ENCODE data around the gene CARD11. TPM values are rescaled to one million over a fixed set of nuclear protein-coding genes. Genes with fewer than 3 reads are reported as not detected.

CARD11 gene
- total and polyA plus RNA-seq, 2 donors (not counting 1 experiment from before 2014, with no cell fraction given): 129 to 135 TPM

DNA sequence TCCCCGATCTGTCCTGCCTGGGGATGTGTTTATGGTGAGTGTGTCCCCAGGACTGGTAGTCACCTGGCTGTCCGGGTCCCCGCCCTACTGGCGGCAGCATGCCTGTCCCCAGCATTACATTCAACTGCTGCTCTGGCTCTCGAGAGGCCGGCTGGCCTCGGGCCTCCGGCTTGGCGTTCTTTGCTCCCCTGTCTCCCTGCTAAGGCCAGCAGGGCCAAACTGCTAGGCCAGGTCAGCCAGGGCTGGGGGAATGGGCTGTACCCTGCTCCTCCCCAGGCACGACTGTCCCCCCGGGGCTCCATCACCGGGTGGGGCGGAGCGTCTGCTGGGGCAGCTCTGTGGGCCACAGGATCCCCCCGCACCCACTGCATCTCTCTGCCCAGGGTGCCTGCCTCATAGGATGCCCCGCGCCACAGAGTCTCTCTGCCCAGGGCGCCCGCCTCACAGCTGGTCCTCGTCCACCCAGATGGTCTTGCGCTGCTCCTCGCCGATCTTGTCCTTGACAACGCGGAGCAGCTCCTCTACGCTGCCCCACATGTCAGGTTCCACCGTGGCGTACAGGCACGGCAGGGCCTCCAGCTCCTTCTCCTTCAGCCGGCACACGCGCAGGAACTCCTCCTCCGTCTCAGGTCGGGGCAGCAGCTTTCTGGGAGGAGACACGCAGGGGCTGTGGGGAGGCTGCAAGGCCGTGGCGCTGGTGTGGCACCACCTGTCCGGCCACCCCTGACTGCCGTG, 137.3 kb downstream of the CARD11 start:
- no peaks in the 10 kb centered on the region for H3K27me3 ChIP-seq (replicated peaks in 1 of 4; ENCODE audit: control extremely low read depth in 1 of 4, control insufficient read depth in 3 of 4, insufficient read depth in 4 of 4, low read length in 3 of 4)
- DNase-seq (no peak), ATAC-seq (ENCODE audit: low read depth) (no peak)
- peaks cover 0 to 16% of the 10 kb centered on the region in 2 donors for H3K4me1 ChIP-seq (ENCODE audit: control insufficient read depth in 2 of 2, insufficient read depth in 2 of 2, low read length in 2 of 2)
- no peak overlapping the region for H3K4me3 ChIP-seq (ENCODE audit: control extremely low read depth in 1 of 5, extremely low read depth in 1 of 5, insufficient read depth in 1 of 5, low read depth in 2 of 5, low read length in 4 of 5)
- ChIA-PET POLR2A (no interaction called here), CTCF (no interaction called here)
- WGBS (ENCODE audit: insufficient coverage): 97% methylated on average over 33 of the region's 39 CpGs
- no peaks in the 10 kb centered on the region for H3K9me3 Mint-ChIP-seq (ENCODE audit: insufficient read depth)
- no peaks in the 10 kb centered on the region for H3K27me3 Mint-ChIP-seq
- H3K4me2 ChIP-seq (replicated peaks; ENCODE audit: low read depth, low read length, poor library complexity, severe bottlenecking): no peak overlapping the region
- H3K27ac ChIP-seq (ENCODE audit: low read length in 2 of 2): no peak overlapping the region
- intact Hi-C loops (cut with micrococcal nuclease): no loop called here
- H3K4me3 Mint-ChIP-seq: no peak overlapping the region
- TF ChIP-seq CTCF (IDR thresholded peaks at IDR 0.05) (no peak), EZH2 (IDR thresholded peaks at IDR 0.05; ENCODE audit: borderline replicate concordance, insufficient read depth, low read depth, low read length, poor library complexity, severe bottlenecking) (no peak)
- peaks cover 3 to 73% of the 10 kb centered on the region in 2 experiments for H3K36me3 ChIP-seq (replicated peaks in 1 of 2; ENCODE audit: control extremely low read depth in 1 of 2, control insufficient read depth in 1 of 2, extremely low read depth in 1 of 2, insufficient read depth in 2 of 2, low read length in 1 of 2)
- H3K27ac Mint-ChIP-seq: no peak overlapping the region
- no peak overlapping the region for H2AFZ ChIP-seq (ENCODE audit: insufficient read depth, low read depth, low read length, poor library complexity, severe bottlenecking)
- H3K9me3 ChIP-seq (ENCODE audit: control extremely low read depth in 1 of 3, control insufficient read depth in 2 of 3, insufficient read depth in 1 of 3, low read length in 2 of 3): peaks cover 0 to 18% (median 0%) of the 10 kb centered on the region in 3 donors
- H3K79me2 ChIP-seq (ENCODE audit: control insufficient read depth, insufficient read depth, low read length): no peaks in the 10 kb centered on the region
- H3K4me1 Mint-ChIP-seq: peaks cover 9% of the 10 kb centered on the region
- H4K20me1 ChIP-seq (ENCODE audit: control insufficient read depth, insufficient read depth, low read length, poor library complexity, severe bottlenecking): no peaks in the 10 kb centered on the region
- no peak overlapping the region for H3K9ac ChIP-seq (ENCODE audit: low read length)

DNA sequence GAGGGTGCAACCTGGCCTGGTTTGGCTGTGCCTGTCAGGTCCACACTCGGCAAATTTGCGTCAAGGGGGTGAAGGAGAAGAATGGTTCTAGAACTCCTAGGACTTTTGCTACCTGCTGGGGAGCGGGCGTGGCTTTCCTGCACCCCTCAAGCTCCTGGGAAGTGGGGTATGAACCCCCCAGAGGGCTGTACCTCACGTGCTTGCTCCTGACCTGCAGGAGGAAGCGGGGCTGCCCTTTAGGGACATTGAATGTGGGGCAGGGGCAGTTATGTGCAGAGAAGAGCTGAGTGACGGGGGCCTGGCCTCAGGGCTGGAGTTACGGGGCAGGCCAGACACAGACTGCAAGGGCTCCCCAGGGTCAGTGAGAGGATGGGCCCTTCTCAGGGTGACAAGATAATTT, 138.2 kb downstream of the CARD11 start:
- H3K4me3 ChIP-seq (ENCODE audit: control extremely low read depth in 1 of 5, extremely low read depth in 1 of 5, insufficient read depth in 1 of 5, low read depth in 2 of 5, low read length in 4 of 5): no peak overlapping the region
- no peaks in the 10 kb centered on the region for H4K20me1 ChIP-seq (ENCODE audit: control insufficient read depth, insufficient read depth, low read length, poor library complexity, severe bottlenecking)
- TF ChIP-seq CTCF (IDR thresholded peaks at IDR 0.05) (no peak), EZH2 (IDR thresholded peaks at IDR 0.05; ENCODE audit: borderline replicate concordance, insufficient read depth, low read depth, low read length, poor library complexity, severe bottlenecking) (no peak)
- H3K79me2 ChIP-seq (ENCODE audit: control insufficient read depth, insufficient read depth, low read length): no peaks in the 10 kb centered on the region
- POLR2A ChIA-PET: no interaction called here
- Mint-ChIP-seq H3K27me3 (no peaks in the 10 kb centered on the region), H3K4me1 (peaks cover 9% of the 10 kb centered on the region), H3K4me3 (no peak overlapping the region), H3K9me3 (ENCODE audit: insufficient read depth) (no peaks in the 10 kb centered on the region), H3K27ac (no peak overlapping the region)
- peaks cover 0 to 18% (median 0%) of the 10 kb centered on the region in 3 donors for H3K9me3 ChIP-seq (ENCODE audit: control extremely low read depth in 1 of 3, control insufficient read depth in 2 of 3, insufficient read depth in 1 of 3, low read length in 2 of 3)
- WGBS (ENCODE audit: insufficient coverage): 95% methylated on average over 8 of the region's 8 CpGs
- ATAC-seq (ENCODE audit: low read depth) (no peak), DNase-seq (no peak)
- peaks cover 0 to 16% of the 10 kb centered on the region in 2 donors for H3K4me1 ChIP-seq (ENCODE audit: control insufficient read depth in 2 of 2, insufficient read depth in 2 of 2, low read length in 2 of 2)
- H3K9ac ChIP-seq (ENCODE audit: low read length): no peak overlapping the region
- intact Hi-C loops (cut with micrococcal nuclease): no loop called here
- CTCF ChIA-PET: no interaction called here
- no peaks in the 10 kb centered on the region for H3K27me3 ChIP-seq (replicated peaks in 1 of 4; ENCODE audit: control extremely low read depth in 1 of 4, control insufficient read depth in 3 of 4, insufficient read depth in 4 of 4, low read length in 3 of 4)
- H3K4me2 ChIP-seq (replicated peaks; ENCODE audit: low read depth, low read length, poor library complexity, severe bottlenecking): no peak overlapping the region
- peaks cover 0 to 67% of the 10 kb centered on the region in 2 experiments for H3K36me3 ChIP-seq (replicated peaks in 1 of 2; ENCODE audit: control extremely low read depth in 1 of 2, control insufficient read depth in 1 of 2, extremely low read depth in 1 of 2, insufficient read depth in 2 of 2, low read length in 1 of 2)
- no peak overlapping the region for H2AFZ ChIP-seq (ENCODE audit: insufficient read depth, low read depth, low read length, poor library complexity, severe bottlenecking)
- H3K27ac ChIP-seq (ENCODE audit: low read length in 2 of 2): no peak overlapping the region
